HG03060 (cell line): ENCODE measurements around the gene MRPS23.
A peak's percentile ranks its signal among the peaks of the same experiment; 100 is the strongest.

Source experiments
- ATAC-seq: cut with Tn5 transposase; IDR thresholded peaks from one replicate; pipeline ENCODE4 v1.9.1; 2021; ENCODE audit warnings: low read depth, moderate number of reproducible peaks; ENCODE audit not compliant: unreplicated experiment

The MRPS23 gene

GRCh38 chr17:57849874-57850754 lies at the start of gene MRPS23:
MRPS23 (minus strand) TSS chr17:57850044; CDS start chr17:57850010, 34 bp downstream.
- ATAC-seq: peak; percentile 90

DNA sequence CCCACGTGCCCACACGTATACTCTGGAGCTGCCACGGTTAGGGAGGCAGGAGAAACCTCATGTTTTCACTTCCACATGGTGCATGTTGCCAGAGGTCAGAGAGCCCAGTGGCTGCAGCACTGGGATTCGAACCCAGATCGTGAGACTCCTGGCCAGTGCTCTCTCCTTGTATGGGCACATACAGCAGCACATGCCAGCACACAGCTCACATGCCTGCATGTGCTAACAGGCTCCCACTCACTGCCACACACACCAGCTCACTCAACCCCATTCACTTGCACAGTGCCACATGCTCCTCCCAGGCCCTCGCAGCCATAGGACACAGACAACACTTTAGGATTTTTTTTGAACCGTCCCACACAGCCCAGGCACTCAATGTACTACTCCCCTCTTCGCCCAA lies 49.5 kb upstream of the MRPS23 start:
- ATAC-seq: no peak

DNA sequence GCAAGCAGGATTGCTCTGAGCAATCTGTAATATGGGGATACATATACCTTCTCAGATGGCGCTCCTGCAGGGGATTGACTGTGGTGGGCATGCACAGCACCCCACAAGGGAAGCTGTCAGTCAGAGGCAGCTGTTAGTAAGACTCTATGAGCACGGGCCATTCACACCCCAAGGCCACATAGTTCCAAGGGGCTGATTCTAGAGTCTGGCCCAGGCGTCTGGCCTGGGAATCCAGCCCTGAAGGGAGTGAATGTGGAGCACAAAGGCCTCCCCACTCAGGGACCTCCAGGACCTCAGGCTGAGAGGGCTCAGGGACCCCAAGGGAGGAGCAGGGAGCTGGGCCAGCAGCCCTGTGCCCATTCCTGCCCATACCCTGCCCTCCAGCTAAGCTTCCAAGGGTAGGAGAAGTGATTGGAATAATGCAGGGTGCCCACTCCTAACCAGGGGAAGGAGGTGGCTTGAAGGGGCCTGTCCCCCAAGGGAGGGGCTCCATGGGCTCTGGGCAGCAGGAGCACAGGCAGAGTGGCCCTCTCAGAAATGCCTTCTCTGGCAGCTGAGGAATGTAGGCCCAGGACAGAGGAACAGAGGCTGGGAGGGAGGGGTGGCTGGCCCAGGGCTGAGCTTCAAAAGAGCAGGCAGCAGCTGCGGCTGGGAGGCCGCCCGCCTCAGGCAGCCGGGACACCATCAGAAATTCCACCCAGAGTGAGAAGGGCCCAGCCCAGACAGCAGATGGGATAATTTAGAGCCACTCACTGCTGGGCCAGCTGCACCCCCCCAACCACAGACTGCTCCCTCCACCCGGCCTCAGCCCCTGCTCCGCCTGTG lies 48.9 kb upstream of the MRPS23 start:
- ATAC-seq: no peak

DNA sequence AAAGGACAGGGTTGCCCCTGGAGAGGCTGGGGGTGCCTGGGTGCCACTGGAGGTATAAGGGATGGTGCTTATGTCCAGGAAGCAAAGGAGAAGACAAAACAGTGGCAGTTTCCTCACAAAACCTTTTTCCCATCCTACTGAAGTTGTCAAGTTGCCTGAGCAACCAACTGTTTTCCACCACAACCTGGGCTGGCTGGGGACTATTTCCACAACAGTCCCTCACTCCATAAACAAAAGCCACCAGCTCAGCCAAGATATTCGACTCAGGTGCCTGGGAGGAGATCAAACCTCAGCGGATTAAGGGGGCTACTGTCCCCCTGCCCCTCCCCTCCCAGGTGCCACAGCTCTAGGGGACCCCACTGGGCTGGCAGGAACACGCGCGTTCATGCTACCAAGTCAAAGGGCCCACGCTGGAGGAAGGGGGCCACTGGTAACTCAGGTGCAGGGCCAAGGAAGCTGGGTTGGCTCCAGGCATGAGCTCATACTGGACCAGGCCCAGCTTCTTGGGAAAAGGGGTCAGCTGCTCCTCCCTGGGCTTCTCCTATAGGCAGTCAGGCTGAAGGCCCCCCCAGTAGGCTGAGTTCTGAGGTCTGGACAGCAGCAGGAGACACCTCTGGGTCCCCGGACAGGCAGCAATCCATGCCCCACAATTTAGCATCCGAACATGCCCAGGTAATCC lies 45.7 kb upstream of the MRPS23 start:
- ATAC-seq: no peak

- no peak for ATAC-seq
These were observed 45.0 kb upstream of the MRPS23 start for GRCh38 chr17:57894848-57895247.

GRCh38 chr17:57892820-57893595 lies 43.2 kb upstream of the MRPS23 start:
- no peak for ATAC-seq

- ATAC-seq: no peak
These were observed 42.4 kb upstream of the MRPS23 start for GRCh38 chr17:57892146-57892819.

DNA sequence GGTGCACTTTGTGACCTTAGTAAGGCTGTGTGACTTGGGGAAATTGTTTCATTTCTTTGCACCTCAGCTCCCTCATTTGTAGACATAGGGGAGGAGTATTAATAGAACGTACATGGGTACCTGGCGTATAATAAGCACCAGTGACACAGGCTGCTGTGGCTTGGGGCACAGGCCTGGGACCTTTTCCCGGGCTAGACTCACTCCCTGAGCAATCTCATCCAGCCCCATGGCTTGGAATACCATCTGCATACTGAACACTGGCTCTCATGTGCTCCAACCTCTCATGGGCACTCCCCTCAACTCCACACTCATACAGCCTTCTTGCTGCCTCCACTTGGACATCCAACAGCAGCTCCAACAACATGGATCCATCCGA lies 41.0 kb upstream of the MRPS23 start:
- ATAC-seq: no peak

- no peak for ATAC-seq
These were observed 40.3 kb upstream of the MRPS23 start for GRCh38 chr17:57889892-57890856.

- ATAC-seq: no peak
These were observed 39.4 kb upstream of the MRPS23 start for GRCh38 chr17:57889252-57889651.

DNA sequence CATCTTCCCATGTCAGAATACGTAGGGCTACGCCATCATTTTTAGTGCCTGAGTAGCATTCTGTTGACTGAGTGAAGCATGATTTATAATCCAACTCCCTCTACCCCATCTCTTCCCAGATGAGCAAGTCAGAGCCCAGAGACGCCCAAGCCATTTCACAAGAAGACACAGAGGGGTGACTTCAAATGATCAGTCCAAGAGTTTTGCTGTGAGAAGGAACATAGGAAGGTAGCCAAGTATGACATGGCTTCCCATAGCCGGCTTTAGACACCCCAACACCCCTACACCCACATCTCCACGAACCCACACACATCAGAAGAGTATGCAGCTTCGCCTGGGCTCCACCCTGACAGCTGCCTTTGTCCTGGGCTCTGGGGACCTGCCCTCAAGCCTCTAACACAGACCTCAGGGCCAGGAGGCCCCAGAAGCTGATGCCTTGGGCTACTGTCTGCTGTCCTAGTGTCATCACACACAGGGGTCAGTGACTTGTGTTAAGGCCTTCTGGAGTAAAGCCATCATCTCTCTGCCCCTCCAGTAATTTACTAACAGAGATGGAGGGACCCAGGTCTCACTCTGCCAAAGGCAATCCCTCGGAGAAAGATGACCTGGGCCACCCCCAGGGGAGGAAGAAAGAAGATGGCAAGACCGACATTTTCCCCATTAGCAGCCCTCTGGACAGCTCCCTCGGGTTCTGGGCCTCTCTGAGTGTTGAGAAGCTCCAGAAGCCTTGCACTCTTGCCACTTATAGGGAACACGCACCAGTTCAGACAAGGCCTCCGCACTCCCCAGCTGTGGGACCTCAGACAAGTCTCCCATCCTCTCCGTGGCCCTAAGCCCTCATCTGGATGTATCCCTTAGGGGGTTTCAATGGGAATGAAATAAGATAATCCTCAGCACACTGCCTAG lies 38.7 kb upstream of the MRPS23 start:
- no peak for ATAC-seq

DNA sequence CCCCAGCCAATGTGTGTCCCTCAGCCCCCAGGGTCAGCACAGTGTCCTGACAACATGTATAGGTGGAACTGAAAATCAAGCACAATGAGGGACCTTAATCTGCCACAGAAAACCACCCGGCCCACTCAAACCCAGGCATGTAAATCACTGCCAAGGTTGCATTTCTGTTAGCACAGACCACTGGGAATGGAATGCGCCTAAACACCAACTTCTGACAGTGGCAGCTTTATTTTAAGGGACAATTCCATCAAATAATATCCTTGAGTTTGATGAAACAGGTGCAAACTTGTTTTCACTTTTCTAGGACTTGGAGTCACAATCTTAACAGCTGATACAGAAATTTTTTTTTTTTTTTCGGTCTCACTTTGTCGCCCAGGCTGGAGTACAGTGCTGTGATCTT lies 37.3 kb upstream of the MRPS23 start:
- ATAC-seq: no peak

GRCh38 chr17:57886020-57886419 lies 36.2 kb upstream of the MRPS23 start:
- no peak for ATAC-seq

DNA sequence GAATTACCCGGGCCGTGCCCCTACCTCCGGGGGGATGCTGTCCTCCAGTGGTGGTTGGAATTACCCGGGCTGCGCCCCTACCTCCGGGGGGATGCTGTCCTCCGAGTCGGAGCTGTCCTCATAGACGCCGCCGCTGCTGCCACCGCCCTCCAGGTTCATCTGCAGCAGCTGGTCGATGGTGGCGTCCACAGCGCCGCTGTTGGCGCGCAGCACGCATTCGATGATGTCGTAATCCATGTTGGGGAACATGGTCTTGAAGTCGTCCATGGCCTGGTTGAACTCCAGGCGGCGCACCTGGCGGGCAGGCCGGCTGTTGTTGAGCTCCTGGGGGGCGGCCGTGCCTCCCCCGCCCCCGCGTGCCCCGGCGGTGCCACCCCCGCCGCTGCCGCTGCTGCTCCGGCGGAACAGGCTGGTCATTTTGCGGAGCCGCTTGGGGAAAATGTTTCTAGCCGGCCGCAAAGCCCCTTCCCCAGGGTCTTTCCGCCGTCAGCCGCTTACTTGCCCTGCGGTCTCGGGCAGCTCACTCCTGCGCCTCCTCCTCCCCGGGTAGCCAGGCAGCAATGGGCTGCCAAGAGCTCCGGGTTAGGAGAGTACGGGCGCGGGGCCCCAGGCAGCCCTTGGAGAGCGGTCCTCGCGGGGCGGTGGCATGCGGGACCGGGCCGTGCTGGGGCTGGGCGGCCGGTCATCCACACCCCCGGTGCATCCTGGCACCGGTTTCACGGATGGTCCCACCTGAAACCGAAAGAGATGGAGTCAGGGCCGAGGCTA lies 35.5 kb upstream of the MRPS23 start:
- ATAC-seq: no peak

GRCh38 chr17:57881783-57882351 lies 32.0 kb upstream of the MRPS23 start:
- no peak for ATAC-seq

GRCh38 chr17:57881143-57881542 lies 31.3 kb upstream of the MRPS23 start:
- no peak for ATAC-seq

DNA sequence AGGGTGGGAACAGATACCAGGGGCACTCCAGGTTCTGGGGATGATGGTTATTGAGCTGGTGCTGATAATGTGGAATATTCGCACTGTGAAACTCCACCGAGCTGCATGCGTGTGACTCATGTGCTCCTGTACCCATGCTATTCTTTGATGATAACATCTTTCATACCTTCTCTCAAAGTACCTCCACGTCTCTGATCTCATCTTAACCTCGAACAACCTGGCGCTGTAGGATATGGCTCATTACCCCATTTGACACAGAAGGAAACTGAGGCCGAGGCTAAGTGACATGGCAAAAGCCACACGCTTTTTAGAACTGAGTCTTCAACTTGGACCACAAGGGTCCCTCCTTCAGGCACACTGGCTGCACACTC lies 30.2 kb upstream of the MRPS23 start:
- ATAC-seq: no peak
